ENCODE results near the gene TDRD5. TPM values are rescaled to one million over a fixed set of nuclear protein-coding genes. Genes with fewer than 3 reads are reported as not detected.

TDRD5 gene
- total and polyA plus RNA-seq, 8 donors: 0.20 to 2.0 (median 0.44) TPM; not detected in 4

- TF ChIP-seq POLR2AphosphoS5 (IDR thresholded peaks at IDR 0.05) (no peak), EP300 (IDR thresholded peaks at IDR 0.05) (no peak), CTCF (IDR thresholded peaks at IDR 0.05) (no peak), POLR2A (IDR thresholded peaks at IDR 0.05) (no peak)
- DNase-seq: no peak
- peaks cover 0 to 4% (median 0%) of the 10 kb centered on the region in 4 donors for H3K9me3 ChIP-seq
- intact Hi-C loops (cut with DNase I; ENCODE audit: low total_unique reads): no loop called here
- peak overlapping the region in 1 of 5 donors; percentile 5 for H3K27ac ChIP-seq
- peaks cover 11 to 21% (median 16%) of the 10 kb centered on the region in 4 donors for H3K4me1 ChIP-seq
- peaks cover 0 to 34% (median 17%) of the 10 kb centered on the region in 3 donors for H3K27me3 ChIP-seq
- H3K36me3 ChIP-seq: no peaks in the 10 kb centered on the region
- H3K4me3 ChIP-seq: no peak overlapping the region
- 82 to 92% (median 88%) methylated on average over 11 of the region's 11 CpGs for WGBS, 5 donors
Observed at GRCh38 chr1:179590671-179591070, 961 bp upstream of the TDRD5 start.

- intact Hi-C loops (cut with DNase I; ENCODE audit: low total_unique reads): no loop called here
- Histone ChIP-seq H3K36me3 (no peaks in the 10 kb centered on the region), H3K9me3 (peaks cover 0 to 4% (median 0%) of the 10 kb centered on the region in 4 donors), H3K27me3 (peaks cover 0 to 32% (median 14%) of the 10 kb centered on the region in 3 donors), H3K4me3 (peak overlapping the region; percentile 26 to 36 (median 26)), H3K27ac (peak overlapping the region in 2 of 5 donors; percentile 5 to 32), H3K4me1 (peaks cover 11 to 15% (median 13%) of the 10 kb centered on the region in 4 donors)
- DNase-seq: no peak
- TF ChIP-seq CTCF (IDR thresholded peaks at IDR 0.05) (no peak), POLR2AphosphoS5 (IDR thresholded peaks at IDR 0.05) (no peak), EP300 (IDR thresholded peaks at IDR 0.05) (no peak), POLR2A (IDR thresholded peaks at IDR 0.05) (no peak)
- WGBS, 5 donors: 17 to 24% (median 21%) methylated on average over 7 of the region's 7 CpGs
Observed at GRCh38 chr1:179591253-179591591, 410 bp upstream of the TDRD5 start.

- DNase-seq: no peak
- no peak for TF ChIP-seq POLR2AphosphoS5 (IDR thresholded peaks at IDR 0.05)
- no peak for TF ChIP-seq POLR2A (IDR thresholded peaks at IDR 0.05)
- TF ChIP-seq CTCF (IDR thresholded peaks at IDR 0.05): no peak
- no peak for TF ChIP-seq EP300 (IDR thresholded peaks at IDR 0.05)
- Histone ChIP-seq H3K27me3 (peaks cover 0 to 7% (median 0%) of the 10 kb centered on the region in 3 donors), H3K36me3 (no peaks in the 10 kb centered on the region), H3K4me1 (no peaks in the 10 kb centered on the region), H3K9me3 (peaks cover 0 to 6% (median 5%) of the 10 kb centered on the region in 4 donors), H3K4me3 (no peak overlapping the region), H3K27ac (no peak overlapping the region)
- intact Hi-C loops (cut with DNase I; ENCODE audit: low total_unique reads): no loop called here
- 58 to 74% (median 67%) methylated on average over 1 of the region's 1 CpG for whole genome bisulfite sequencing, 5 donors
Observed at GRCh38 chr1:179598631-179599030, 7.0 kb downstream of the TDRD5 start.

- no peaks in the 10 kb centered on the region for H3K4me1 ChIP-seq
- DNase-seq: peak in 1 of 2 donors; percentile 74
- peaks cover 0 to 6% (median 5%) of the 10 kb centered on the region in 4 donors for H3K9me3 ChIP-seq
- H3K4me3 ChIP-seq: no peak overlapping the region
- no peak overlapping the region for H3K27ac ChIP-seq
- H3K27me3 ChIP-seq: peaks cover 0 to 5% (median 0%) of the 10 kb centered on the region in 3 donors
- no peaks in the 10 kb centered on the region for H3K36me3 ChIP-seq
- TF ChIP-seq EP300 (IDR thresholded peaks at IDR 0.05) (no peak), POLR2A (IDR thresholded peaks at IDR 0.05) (no peak), CTCF (IDR thresholded peaks at IDR 0.05) (peak in 4 of 7 experiments; percentile 15 to 44 (median 35)), POLR2AphosphoS5 (IDR thresholded peaks at IDR 0.05) (no peak)
- intact Hi-C loops (cut with DNase I; ENCODE audit: low total_unique reads): no loop called here
Observed at GRCh38 chr1:179599623-179600249, 8.1 kb downstream of the TDRD5 start.
